Erythroblast (primary cell): ENCODE results near the gene KCNIP4.

Experiments
- DNase-seq, 2 experiments: peaks; one replicate each; lab custom pipeline; 2025; lab: John Stamatoyannopoulos, UW
- GATA1 ChIP-seq: IDR thresholded peaks from 2 replicates; pipeline ENCODE4 v1.6.1; 2011; ENCODE audit warnings: low read depth, mild to moderate bottlenecking, control low read depth, low read length, moderate library complexity
- POLR2A ChIP-seq: IDR thresholded peaks from 2 replicates; pipeline ENCODE4 v1.6.1; 2011; ENCODE audit warnings: mild to moderate bottlenecking, low read length

Gene KCNIP4

GRCh38 chr4:21271439-21272052, 677.0 kb downstream of the KCNIP4 start:
- DNase-seq: no peak
- TF ChIP-seq POLR2A: no peak
- no peak for TF ChIP-seq GATA1

GRCh38 chr4:21248331-21248730, 700.2 kb downstream of the KCNIP4 start:
- TF ChIP-seq GATA1: no peak
- no peak for TF ChIP-seq POLR2A

GRCh38 chr4:21242163-21242562, 706.4 kb downstream of the KCNIP4 start:
- no peak for DNase-seq
- TF ChIP-seq GATA1: no peak
- no peak for TF ChIP-seq POLR2A

More at GRCh38 chr4:21248331-21248730, 700.2 kb downstream of the KCNIP4 start:
- DNase-seq: no peak

GRCh38 chr4:21226637-21227538, 721.7 kb downstream of the KCNIP4 start:
- no peak for DNase-seq
- no peak for TF ChIP-seq POLR2A
- no peak for TF ChIP-seq GATA1

- no peak for TF ChIP-seq GATA1
- no peak for TF ChIP-seq POLR2A
- no peak for DNase-seq
Observed at GRCh38 chr4:21211846-21212245, 736.7 kb downstream of the KCNIP4 start.

- no peak for DNase-seq
Observed at GRCh38 chr4:21209860-21210259, 738.7 kb downstream of the KCNIP4 start.

GRCh38 chr4:21205821-21206531, 742.6 kb downstream of the KCNIP4 start:
- DNase-seq: no peak
- TF ChIP-seq POLR2A (no peak), GATA1 (no peak)

More at GRCh38 chr4:21209860-21210259, 738.7 kb downstream of the KCNIP4 start:
- TF ChIP-seq POLR2A (no peak), GATA1 (no peak)

GRCh38 chr4:21203416-21203815, 745.2 kb downstream of the KCNIP4 start:
- no peak for DNase-seq
- TF ChIP-seq GATA1 (no peak), POLR2A (no peak)

- no peak for DNase-seq
- TF ChIP-seq GATA1 (no peak), POLR2A (no peak)
Observed at GRCh38 chr4:21202959-21203358, 745.6 kb downstream of the KCNIP4 start.

- TF ChIP-seq GATA1 (no peak), POLR2A (no peak)
- DNase-seq: no peak
Observed at GRCh38 chr4:21198683-21199082, 749.9 kb downstream of the KCNIP4 start.

GRCh38 chr4:21195682-21196081, 752.9 kb downstream of the KCNIP4 start:
- TF ChIP-seq POLR2A (no peak), GATA1 (no peak)
- no peak for DNase-seq

- no peak for TF ChIP-seq GATA1
- TF ChIP-seq POLR2A: no peak
- no peak for DNase-seq
Observed at GRCh38 chr4:21192367-21192766, 756.2 kb downstream of the KCNIP4 start.

- TF ChIP-seq GATA1 (no peak), POLR2A (no peak)
- no peak for DNase-seq
Observed at GRCh38 chr4:21191317-21191716, 757.3 kb downstream of the KCNIP4 start.
